Right cardiac atrium (tissue), 5 donors: ENCODE data around the gene FUNDC2. TPM values are rescaled to one million over a fixed set of nuclear protein-coding genes. Genes with fewer than 3 reads are reported as not detected.

Experiments
- ATAC-seq, 2 donors: fragments of 200-7000 bp; cut with Tn5 transposase; one replicate each; pipeline versions ENCODE4 v1.8.0 to v1.9.1; 2020; ENCODE audit warnings: moderate library complexity in 2 of 2, mild to moderate bottlenecking in 1 of 2
- DNase-seq, 3 donors: peaks; one replicate each; pipeline ENCODE4 v3.0.0-alpha.2; 2020
- H3K27ac ChIP-seq: one replicate; pipeline ENCODE4 v1.5.1; 2013; ENCODE audit warnings: mild to moderate bottlenecking, low read length, control low read depth, moderate library complexity
- H3K27me3 ChIP-seq: one replicate; pipeline ENCODE4 v1.6.1; 2013; ENCODE audit not compliant: control insufficient read depth, insufficient read depth
- H3K4me1 ChIP-seq: one replicate; pipeline ENCODE4 v1.6.1; 2013; ENCODE audit warnings: low read length; ENCODE audit not compliant: control insufficient read depth, insufficient read depth
- H3K4me3 ChIP-seq: one replicate; pipeline ENCODE4 v1.5.1; 2013; ENCODE audit warnings: low read length, control low read depth
- H3K9me3 ChIP-seq: one replicate; pipeline ENCODE4 v1.6.1; 2013; ENCODE audit warnings: low read length; ENCODE audit not compliant: control insufficient read depth
- WGBS: extraction: QIAGEN DNeasy Blood & Tissue Kit; methylation state at CpG from one replicate; pipeline ENCODE4 v1.1.7; 2013; 5-methylcytosine and 5-hydroxymethylcytosine counted together
- intact Hi-C, 4 donors: fragments of 100-400 bp; cut with DNase I; formaldehyde crosslinking; loops; one replicate each; pipeline versions ENCODE4 v1.11.0 to v1.14.0; 2022 to 2023
- polyA plus RNA-seq: library from polyadenylated mRNA; stranded (reverse); fragments of 200-250 nt; gene quantifications from one replicate; pipeline ENCODE4 v1.2.3, GENCODE V29; 2013
- total RNA-seq, 4 donors: library from RNA; stranded (reverse); fragmentation: NEBNext Ultra II Directional; extraction: Animal tissue kit (Norgen Biotek cat#: 25700); gene quantifications; one replicate each; pipeline ENCODE4 v1.2.1, GENCODE V29; 2021
- donor health status: healthy with polysubstance abuse.
- donor health status: DM: no; HTN: yes; CAD: no.
- donor health status: DM: no; HTN: no; CAD: no.
- donor health status: DM: no; HTN: yes; CAD: no; lungs with severe emphysema.
- donor health status: DM: yes; HTN: yes; CAD: no.

The FUNDC2 gene
- total and polyA plus RNA-seq, 5 donors = 262 to 384 (median 291) TPM

DNA sequence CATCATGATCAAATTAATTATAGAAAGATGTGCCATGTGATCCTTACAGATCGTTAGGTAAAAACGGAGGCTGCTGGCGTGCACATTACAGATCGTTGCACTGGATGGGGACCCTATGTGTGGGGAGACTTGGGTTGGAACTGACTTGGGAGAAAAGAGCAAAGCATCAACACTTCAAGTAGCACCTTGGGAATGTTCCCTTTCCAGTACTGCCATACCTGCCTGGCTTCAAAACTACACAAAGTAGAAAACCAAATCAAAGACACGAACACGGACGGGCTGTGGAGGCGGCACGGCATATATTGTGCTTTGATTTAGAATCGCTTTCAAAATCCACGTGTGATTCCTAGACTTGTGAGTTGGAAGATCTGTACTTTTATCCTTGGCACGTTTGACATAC, 43.4 kb downstream of the FUNDC2 start:
- H3K4me1 ChIP-seq = no peaks in the 10 kb centered on the region
- ATAC-seq (no peak), DNase-seq (no peak)
- intact Hi-C loops = no loop called here
- peak overlapping the region; percentile 80 for H3K4me3 ChIP-seq
- H3K27me3 ChIP-seq = no peaks in the 10 kb centered on the region
- H3K27ac ChIP-seq = peak overlapping the region; percentile 19
- 9% methylated on average over 12 of the region's 12 CpGs for WGBS
- H3K9me3 ChIP-seq = no peaks in the 10 kb centered on the region

DNA sequence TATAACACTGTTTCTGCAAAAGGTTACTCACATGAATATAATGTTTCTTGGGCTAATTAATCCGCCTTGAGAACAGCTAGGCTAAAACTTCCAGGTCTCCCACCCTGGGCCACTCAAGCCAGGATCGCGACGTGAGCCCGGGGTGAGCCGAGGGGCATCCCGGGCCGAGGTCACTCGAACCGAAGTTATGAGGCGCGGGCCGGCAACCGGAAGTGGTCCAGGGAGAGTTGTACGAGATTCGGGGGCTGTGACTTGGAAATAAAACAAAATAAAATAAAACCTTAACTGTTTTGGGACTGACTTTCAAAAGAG, 44.0 kb downstream of the FUNDC2 start:
- 0% methylated on average over 16 of the region's 16 CpGs for WGBS
- intact Hi-C loops = no loop called here

DNA sequence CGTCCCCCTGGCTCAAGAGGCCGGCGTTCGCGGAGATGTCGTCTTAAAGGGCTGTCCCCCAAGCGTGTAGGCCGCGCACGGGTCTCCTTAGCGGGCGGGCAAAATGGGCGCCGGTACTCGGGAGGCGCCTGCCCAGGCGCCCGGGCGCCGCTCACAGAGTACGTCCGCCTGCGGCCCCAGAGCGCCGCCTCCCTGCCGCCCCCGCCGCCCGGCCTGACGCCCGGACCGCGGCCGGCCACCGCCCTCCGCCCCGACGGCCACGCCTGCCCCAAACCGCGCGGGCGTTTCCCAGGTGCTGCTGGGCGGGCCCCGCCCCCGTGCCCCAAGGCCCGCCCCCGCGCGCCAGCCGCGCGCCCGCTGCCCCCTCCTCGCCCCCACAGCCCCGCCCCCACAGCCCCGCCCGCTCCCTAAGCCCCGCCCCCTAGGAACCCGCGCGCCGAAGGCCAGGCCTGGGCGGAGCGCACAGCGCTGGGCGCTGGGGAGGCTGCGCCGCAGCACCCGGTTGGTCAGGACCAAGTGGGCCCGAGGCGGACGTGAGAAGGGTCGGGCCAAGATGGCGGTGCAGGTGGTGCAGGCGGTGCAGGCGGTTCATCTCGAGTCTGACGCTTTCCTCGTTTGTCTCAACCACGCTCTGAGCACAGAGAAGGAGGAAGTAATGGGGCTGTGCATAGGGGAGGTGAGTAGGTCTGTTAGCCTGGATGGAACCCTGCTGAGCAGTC, 44.5 kb downstream of the FUNDC2 start, which contains the start of the genes BRCC3, CMC4 and MTCP1:
TSS of gene BRCC3 (plus strand) at position 534 of the 719 bp plus-strand sequence. CDS start at position 554, 20 bp downstream.
TSS of gene CMC4 (minus strand) at position 162 of the 719 bp plus-strand sequence. CDS start 7,113 bp downstream, outside the sequence.
TSS of gene MTCP1 (minus strand) at position 162 of the 719 bp plus-strand sequence. CDS start 5,126 bp downstream, outside the sequence.
- H3K4me1 ChIP-seq = no peaks in the 10 kb centered on the region
- ATAC-seq (peak; percentile 97 to 98), DNase-seq (peak; percentile 81 to 93 (median 92))
- WGBS = 0% methylated on average over 66 of the region's 81 CpGs
- intact Hi-C loops = no loop called here
- H3K27me3 ChIP-seq = no peaks in the 10 kb centered on the region
- H3K4me3 ChIP-seq = peak within 1 kb of the TSS; percentile 80
- peak within 1 kb of the TSS; percentile 98 for H3K27ac ChIP-seq
- no peaks in the 10 kb centered on the region for H3K9me3 ChIP-seq

More for the DNA sequence above, 44.0 kb downstream of the FUNDC2 start:
- H3K27me3 ChIP-seq = no peaks in the 10 kb centered on the region
- no peaks in the 10 kb centered on the region for H3K4me1 ChIP-seq
- peak overlapping the region; percentile 98 for H3K27ac ChIP-seq
- no peaks in the 10 kb centered on the region for H3K9me3 ChIP-seq
- no peak for DNase-seq
- peak; percentile 31 to 36 for ATAC-seq
- peak overlapping the region; percentile 80 for H3K4me3 ChIP-seq

DNA sequence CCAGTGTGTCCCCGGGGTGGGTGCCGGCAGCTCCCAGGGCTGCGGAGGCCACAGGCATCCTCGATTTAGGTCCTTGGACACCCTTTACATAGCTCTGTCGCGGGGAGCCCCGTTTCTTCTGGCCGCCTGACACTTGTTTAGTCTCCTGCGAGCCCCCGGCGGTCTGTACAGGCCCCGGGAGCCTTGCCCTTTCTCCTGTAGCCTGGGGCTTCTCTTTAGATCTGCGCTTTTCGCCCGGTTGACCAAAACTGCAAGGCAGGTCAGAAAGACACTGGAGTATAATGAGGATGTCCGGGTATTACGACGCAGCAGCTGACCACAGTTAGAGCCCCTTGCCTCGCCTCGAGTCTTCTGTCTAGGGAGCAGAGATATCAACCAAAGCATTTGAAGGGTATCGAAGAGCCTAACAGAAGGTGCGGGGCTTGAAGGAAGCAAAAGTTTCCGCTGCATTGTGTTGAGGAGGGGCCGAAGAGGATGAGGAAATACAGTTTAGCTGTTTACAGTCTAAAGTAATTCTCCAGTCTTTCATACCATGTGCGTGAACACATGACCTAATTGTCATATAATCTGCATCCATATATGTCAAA, 45.1 kb downstream of the FUNDC2 start:
- 1% methylated on average over 25 of the region's 25 CpGs for WGBS
- Histone ChIP-seq H3K27me3 (no peaks in the 10 kb centered on the region), H3K4me1 (no peaks in the 10 kb centered on the region), H3K4me3 (peak overlapping the region; percentile 80), H3K27ac (peak overlapping the region; percentile 19), H3K9me3 (no peaks in the 10 kb centered on the region)
- ATAC-seq (no peak), DNase-seq (peak in 2 of 3 donors; percentile 58 to 64)
- intact Hi-C loops = no loop called here

DNA sequence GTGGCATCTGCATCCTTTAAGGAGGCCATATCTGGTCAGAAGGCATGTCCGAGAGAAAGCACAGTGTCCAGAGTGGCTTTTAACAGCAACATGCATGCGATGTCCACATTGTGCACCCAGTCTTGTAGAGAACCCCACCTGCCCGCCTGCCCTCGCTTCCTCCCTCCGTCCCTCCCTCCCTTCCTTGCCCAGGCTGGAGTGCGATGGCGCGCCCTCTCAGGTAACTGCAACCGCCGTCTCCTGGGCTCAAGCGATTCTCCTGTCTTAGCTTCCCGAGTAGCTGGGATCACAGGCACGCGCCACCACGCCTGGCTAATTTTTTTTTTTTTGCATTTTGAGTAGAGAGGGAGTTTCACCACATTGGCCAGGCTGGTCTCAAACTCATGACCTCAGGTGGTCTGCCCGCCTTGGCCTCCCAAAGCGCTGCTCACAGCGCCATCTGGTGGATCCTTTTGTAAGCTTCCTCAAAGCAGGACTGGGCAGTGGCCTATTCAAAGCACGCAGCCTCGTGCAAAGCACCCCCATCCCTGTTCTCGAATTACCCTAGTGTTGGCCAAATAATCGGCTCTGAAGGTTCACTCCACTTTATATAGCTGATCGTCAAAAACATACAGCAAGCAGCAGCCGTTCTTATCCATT, 59.7 kb downstream of the FUNDC2 start:
- no peaks in the 10 kb centered on the region for H3K27me3 ChIP-seq
- H3K4me1 ChIP-seq = no peaks in the 10 kb centered on the region
- peak; percentile 36 to 51 for ATAC-seq
- WGBS = 82% methylated on average over 24 of the region's 24 CpGs
- DNase-seq = peak in 2 of 3 donors; percentile 29 to 42
- no peak overlapping the region for H3K27ac ChIP-seq
- intact Hi-C loops = no loop called here
- no peaks in the 10 kb centered on the region for H3K9me3 ChIP-seq
- no peak overlapping the region for H3K4me3 ChIP-seq

DNA sequence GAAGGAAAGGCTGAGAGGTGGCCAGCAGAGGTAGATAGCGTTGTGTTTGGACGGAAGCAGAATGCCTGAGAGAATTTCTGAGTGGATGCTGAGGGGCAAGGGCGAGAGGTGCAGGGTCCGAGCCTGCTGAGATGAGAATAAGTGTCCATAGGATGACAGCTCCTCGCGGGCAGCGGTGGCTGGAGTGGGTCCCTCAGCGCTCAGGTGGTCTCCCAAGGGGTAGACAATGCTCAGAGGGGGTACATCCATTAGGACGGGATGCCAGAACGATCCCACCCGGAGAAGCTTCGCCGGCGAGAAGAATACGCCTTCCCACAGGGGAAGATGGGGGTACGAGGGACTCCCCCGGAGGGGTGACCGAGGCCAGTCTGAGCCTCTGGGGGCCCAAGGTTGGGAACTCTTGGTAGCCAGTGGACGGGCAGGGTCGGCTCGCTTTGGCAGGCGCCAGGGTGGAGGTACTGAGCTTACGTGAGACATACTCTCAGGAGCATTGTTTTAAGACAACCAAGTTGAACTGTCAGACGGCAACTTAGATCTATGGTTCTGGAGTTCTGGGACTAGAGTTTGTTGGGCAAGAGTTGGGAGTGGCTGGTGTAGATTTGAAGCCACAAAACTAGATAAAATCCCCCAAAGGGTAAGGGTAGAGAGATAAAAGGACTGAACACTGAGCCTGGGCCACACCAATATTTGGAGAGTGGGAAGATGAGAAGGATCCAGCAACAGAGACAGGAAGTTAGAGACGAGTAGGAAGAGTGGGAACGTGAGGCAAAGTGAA, 60.5 kb downstream of the FUNDC2 start:
- intact Hi-C loops = no loop called here
- no peaks in the 10 kb centered on the region for H3K4me1 ChIP-seq
- H3K27me3 ChIP-seq = no peaks in the 10 kb centered on the region
- H3K4me3 ChIP-seq = no peak overlapping the region
- no peak overlapping the region for H3K27ac ChIP-seq
- no peaks in the 10 kb centered on the region for H3K9me3 ChIP-seq
- DNase-seq (no peak), ATAC-seq (no peak)
- WGBS = 95% methylated on average over 26 of the region's 26 CpGs

DNA sequence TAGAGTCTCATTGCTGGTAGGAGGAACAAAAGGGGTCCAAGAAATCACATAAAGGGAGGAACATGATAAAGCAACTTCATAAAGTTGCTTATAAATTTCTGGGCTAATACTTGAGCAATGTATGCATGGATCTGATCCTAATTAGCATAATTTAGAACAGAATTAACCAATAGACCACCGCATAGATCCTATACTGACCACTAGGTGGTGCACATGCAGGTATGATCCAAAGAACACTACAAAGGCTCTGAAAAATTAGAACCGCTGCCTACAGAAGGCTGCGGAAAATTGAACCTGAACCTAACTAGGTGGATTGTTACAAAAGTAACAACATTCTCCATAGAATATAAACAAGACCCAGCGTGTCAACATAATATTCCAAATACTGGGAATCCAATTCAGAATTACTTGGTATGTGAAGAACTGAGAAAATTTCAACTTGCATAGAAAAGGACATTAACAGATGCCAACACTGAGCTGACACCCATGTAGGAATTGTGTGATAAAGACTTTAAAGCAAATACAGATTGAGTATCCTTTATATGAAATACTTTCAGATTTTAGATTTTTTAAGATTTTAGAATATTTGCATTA, 67.9 kb downstream of the FUNDC2 start:
- ATAC-seq = peak in 1 of 2 donors; percentile 56

DNA sequence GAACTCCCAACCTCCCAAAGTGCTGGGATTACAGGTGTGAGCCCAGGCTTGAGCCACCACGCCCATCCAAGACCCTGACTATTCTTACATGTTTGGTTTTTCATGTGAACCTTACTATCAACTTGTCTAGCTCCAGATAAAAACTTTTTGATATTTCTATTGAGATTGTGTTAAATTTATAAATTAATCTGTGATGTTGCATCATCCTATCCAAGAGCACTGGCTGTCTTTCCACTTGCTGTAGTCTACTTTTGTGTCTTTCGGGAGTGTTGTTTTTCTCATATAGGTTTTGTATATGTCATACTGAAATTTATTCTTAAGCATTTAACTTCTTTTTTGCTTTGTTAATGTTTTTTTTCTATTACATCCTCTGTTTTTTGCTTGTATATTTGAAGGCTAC, 79.3 kb downstream of the FUNDC2 start:
- intact Hi-C loops = no loop called here
- ATAC-seq = no peak
- DNase-seq = no peak
- Histone ChIP-seq H3K9me3 (no peaks in the 10 kb centered on the region), H3K4me1 (no peaks in the 10 kb centered on the region), H3K27ac (no peak overlapping the region), H3K4me3 (no peak overlapping the region), H3K27me3 (no peaks in the 10 kb centered on the region)
- WGBS = 95% methylated on average over 2 of the region's 2 CpGs

More for the DNA sequence above, 67.9 kb downstream of the FUNDC2 start:
- no peak for DNase-seq
- H3K9me3 ChIP-seq = no peaks in the 10 kb centered on the region
- no peaks in the 10 kb centered on the region for H3K4me1 ChIP-seq
- WGBS = 35% methylated on average over 4 of the region's 4 CpGs
- H3K27me3 ChIP-seq = no peaks in the 10 kb centered on the region
- intact Hi-C loops = no loop called here
- no peak overlapping the region for H3K4me3 ChIP-seq
- no peak overlapping the region for H3K27ac ChIP-seq

DNA sequence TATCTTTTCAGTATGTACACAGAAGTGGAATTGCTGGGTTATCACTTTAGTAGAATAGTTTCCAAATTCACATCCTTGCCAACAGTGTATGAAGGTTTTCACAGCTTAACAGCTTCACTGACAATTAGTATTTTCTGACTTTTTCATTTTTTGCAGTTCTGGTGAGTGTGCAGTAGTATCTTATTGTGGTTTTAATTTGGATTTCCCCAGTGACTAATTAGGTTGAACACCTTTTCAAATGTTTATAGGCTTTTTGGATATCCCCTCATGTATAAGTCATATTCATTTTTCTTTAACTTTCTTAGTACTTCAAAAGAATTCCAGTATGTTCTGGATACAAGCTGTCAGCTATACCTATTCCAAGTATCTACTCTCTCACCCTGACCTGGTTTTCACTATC, 81.8 kb downstream of the FUNDC2 start:
- ATAC-seq (no peak), DNase-seq (no peak)
- no peaks in the 10 kb centered on the region for H3K27me3 ChIP-seq

More for the DNA sequence above, 81.8 kb downstream of the FUNDC2 start:
- no peak overlapping the region for H3K27ac ChIP-seq
- intact Hi-C loops = no loop called here
- H3K4me3 ChIP-seq = no peak overlapping the region
- H3K9me3 ChIP-seq = no peaks in the 10 kb centered on the region
- no peaks in the 10 kb centered on the region for H3K4me1 ChIP-seq
